ENCODE measurements around the gene SPATC1L.

Gene SPATC1L

GRCh38 chr21:46131838-46132651 lies 52.2 kb downstream of the SPATC1L start:
- H3K27me3 ChIP-seq (ENCODE audit: insufficient read depth, low read length): no peaks in the 10 kb centered on the region
- H3K27ac ChIP-seq (ENCODE audit: low read depth, low read length): no peak overlapping the region
- H3K36me3 ChIP-seq (ENCODE audit: insufficient read depth, low read length): peaks cover 9% of the 10 kb centered on the region; the same call in 1 of the 2 replicates
- 97% methylated on average over 85 of the region's 85 CpGs for WGBS
- H3K4me3 ChIP-seq (ENCODE audit: low read length): no peak overlapping the region
- H3K9ac ChIP-seq (ENCODE audit: low read depth, low read length): no peak overlapping the region
- no peaks in the 10 kb centered on the region for H3K9me3 ChIP-seq (ENCODE audit: insufficient read depth, low read depth, low read length)
- no peaks in the 10 kb centered on the region; the same call in 1 of the 2 replicates for H3K4me1 ChIP-seq (ENCODE audit: insufficient read depth, low read length)

- no peak overlapping the region for H3K9ac ChIP-seq (ENCODE audit: low read depth, low read length)
- no peak overlapping the region for H3K4me3 ChIP-seq (ENCODE audit: low read length)
- no peak overlapping the region for H3K27ac ChIP-seq (ENCODE audit: low read depth, low read length)
- peaks cover 15% of the 10 kb centered on the region; the same call in 1 of the 2 replicates for H3K36me3 ChIP-seq (ENCODE audit: insufficient read depth, low read length)
- no peaks in the 10 kb centered on the region; the same call in 1 of the 2 replicates for H3K4me1 ChIP-seq (ENCODE audit: insufficient read depth, low read length)
- no peaks in the 10 kb centered on the region for H3K27me3 ChIP-seq (ENCODE audit: insufficient read depth, low read length)
- 96% methylated on average over 4 of the region's 4 CpGs for WGBS
- no peaks in the 10 kb centered on the region for H3K9me3 ChIP-seq (ENCODE audit: insufficient read depth, low read depth, low read length)
These were observed 52.7 kb downstream of the SPATC1L start for GRCh38 chr21:46131588-46131837.

- no peaks in the 10 kb centered on the region for H3K27me3 ChIP-seq (ENCODE audit: insufficient read depth, low read length)
- 93% methylated on average over 22 of the region's 22 CpGs for WGBS
- no peaks in the 10 kb centered on the region; the same call in 1 of the 2 replicates for H3K4me1 ChIP-seq (ENCODE audit: insufficient read depth, low read length)
- no peak overlapping the region for H3K9ac ChIP-seq (ENCODE audit: low read depth, low read length)
- no peak overlapping the region for H3K27ac ChIP-seq (ENCODE audit: low read depth, low read length)
- H3K4me3 ChIP-seq (ENCODE audit: low read length): no peak overlapping the region
- H3K9me3 ChIP-seq (ENCODE audit: insufficient read depth, low read depth, low read length): no peaks in the 10 kb centered on the region
- H3K36me3 ChIP-seq (ENCODE audit: insufficient read depth, low read length): peaks cover 18% of the 10 kb centered on the region
These were observed 53.2 kb downstream of the SPATC1L start for GRCh38 chr21:46130831-46131587.

- Histone ChIP-seq H3K4me1 (ENCODE audit: insufficient read depth, low read length) (no peaks in the 10 kb centered on the region; the same call in 1 of the 2 replicates), H3K4me3 (ENCODE audit: low read length) (no peak overlapping the region), H3K36me3 (ENCODE audit: insufficient read depth, low read length) (peaks cover 26% of the 10 kb centered on the region), H3K9me3 (ENCODE audit: insufficient read depth, low read depth, low read length) (no peaks in the 10 kb centered on the region), H3K27me3 (ENCODE audit: insufficient read depth, low read length) (no peaks in the 10 kb centered on the region), H3K27ac (ENCODE audit: low read depth, low read length) (no peak overlapping the region), H3K9ac (ENCODE audit: low read depth, low read length) (no peak overlapping the region)
- 95% methylated on average over 27 of the region's 27 CpGs for WGBS
These were observed 54.2 kb downstream of the SPATC1L start for GRCh38 chr21:46129846-46130651.

DNA sequence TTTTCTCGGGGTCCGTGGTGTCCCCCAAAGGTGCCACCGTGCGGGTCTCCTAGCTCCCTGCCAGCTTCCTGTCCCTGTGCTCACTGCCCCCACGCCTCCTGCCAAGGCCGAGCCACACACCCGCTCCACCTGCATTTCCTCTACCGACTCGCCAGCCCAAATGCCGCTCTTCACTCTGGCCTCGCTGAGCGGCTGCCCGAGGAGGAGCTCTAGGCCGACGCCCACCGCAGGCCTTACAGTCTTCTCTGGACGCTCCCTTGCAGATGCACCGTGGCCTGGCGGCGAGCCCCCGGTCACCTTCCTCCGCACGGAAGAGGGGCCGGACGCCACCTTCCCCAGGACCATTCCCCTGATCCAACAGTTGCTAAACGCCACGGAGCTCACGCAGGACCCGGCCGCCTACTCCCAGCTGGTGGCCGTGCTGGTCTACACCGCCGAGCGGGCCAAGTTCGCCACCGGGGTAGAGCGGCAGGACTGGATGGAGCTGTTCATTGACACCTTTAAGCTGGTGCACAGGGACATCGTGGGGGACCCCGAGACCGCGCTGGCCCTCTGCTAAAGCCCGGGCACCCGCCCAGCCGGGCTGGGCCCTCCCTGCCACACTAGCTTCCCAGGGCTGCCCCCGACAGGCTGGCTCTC lies 55.2 kb downstream of the SPATC1L start:
- 95% methylated on average over 45 of the region's 45 CpGs for WGBS
- Histone ChIP-seq H3K4me1 (ENCODE audit: insufficient read depth, low read length) (no peaks in the 10 kb centered on the region; the same call in 1 of the 2 replicates), H3K36me3 (ENCODE audit: insufficient read depth, low read length) (peaks cover 32% of the 10 kb centered on the region), H3K27ac (ENCODE audit: low read depth, low read length) (no peak overlapping the region), H3K4me3 (ENCODE audit: low read length) (no peak overlapping the region), H3K9ac (ENCODE audit: low read depth, low read length) (no peak overlapping the region), H3K9me3 (ENCODE audit: insufficient read depth, low read depth, low read length) (no peaks in the 10 kb centered on the region), H3K27me3 (ENCODE audit: insufficient read depth, low read length) (no peaks in the 10 kb centered on the region)

- no peaks in the 10 kb centered on the region for H3K9me3 ChIP-seq (ENCODE audit: insufficient read depth, low read depth, low read length)
- H3K27ac ChIP-seq (ENCODE audit: low read depth, low read length): no peak overlapping the region
- H3K9ac ChIP-seq (ENCODE audit: low read depth, low read length): no peak overlapping the region
- no peak overlapping the region for H3K4me3 ChIP-seq (ENCODE audit: low read length)
- H3K36me3 ChIP-seq (ENCODE audit: insufficient read depth, low read length): peaks cover 32% of the 10 kb centered on the region
- no peaks in the 10 kb centered on the region for H3K27me3 ChIP-seq (ENCODE audit: insufficient read depth, low read length)
- 91% methylated on average over 23 of the region's 23 CpGs for WGBS
- no peaks in the 10 kb centered on the region; the same call in 1 of the 2 replicates for H3K4me1 ChIP-seq (ENCODE audit: insufficient read depth, low read length)
These were observed 55.9 kb downstream of the SPATC1L start for GRCh38 chr21:46128106-46128932.

- H3K9me3 ChIP-seq (ENCODE audit: insufficient read depth, low read depth, low read length): no peaks in the 10 kb centered on the region
- H3K4me3 ChIP-seq (ENCODE audit: low read length): no peak overlapping the region
- no peak overlapping the region for H3K27ac ChIP-seq (ENCODE audit: low read depth, low read length)
- peaks cover 35% of the 10 kb centered on the region for H3K36me3 ChIP-seq (ENCODE audit: insufficient read depth, low read length)
- 95% methylated on average over 40 of the region's 40 CpGs for WGBS
- H3K27me3 ChIP-seq (ENCODE audit: insufficient read depth, low read length): no peaks in the 10 kb centered on the region
- no peaks in the 10 kb centered on the region; the same call in 1 of the 2 replicates for H3K4me1 ChIP-seq (ENCODE audit: insufficient read depth, low read length)
- no peak overlapping the region for H3K9ac ChIP-seq (ENCODE audit: low read depth, low read length)
These were observed 56.8 kb downstream of the SPATC1L start for GRCh38 chr21:46127239-46128105.

- Histone ChIP-seq H3K9me3 (ENCODE audit: insufficient read depth, low read depth, low read length) (no peaks in the 10 kb centered on the region), H3K36me3 (ENCODE audit: insufficient read depth, low read length) (peaks cover 43% of the 10 kb centered on the region), H3K27ac (ENCODE audit: low read depth, low read length) (no peak overlapping the region)
These were observed 57.7 kb downstream of the SPATC1L start for GRCh38 chr21:46126309-46127238.

GRCh38 chr21:46125846-46126301 lies 58.4 kb downstream of the SPATC1L start:
- no peaks in the 10 kb centered on the region for H3K27me3 ChIP-seq (ENCODE audit: insufficient read depth, low read length)
- no peaks in the 10 kb centered on the region for H3K9me3 ChIP-seq (ENCODE audit: insufficient read depth, low read depth, low read length)
- WGBS: 95% methylated on average over 47 of the region's 47 CpGs
- H3K9ac ChIP-seq (ENCODE audit: low read depth, low read length): no peak overlapping the region
- H3K27ac ChIP-seq (ENCODE audit: low read depth, low read length): no peak overlapping the region
- H3K36me3 ChIP-seq (ENCODE audit: insufficient read depth, low read length): peaks cover 43% of the 10 kb centered on the region
- no peaks in the 10 kb centered on the region; the same call in 1 of the 2 replicates for H3K4me1 ChIP-seq (ENCODE audit: insufficient read depth, low read length)
- H3K4me3 ChIP-seq (ENCODE audit: low read length): no peak overlapping the region

More at GRCh38 chr21:46126309-46127238, 57.7 kb downstream of the SPATC1L start:
- H3K4me3 ChIP-seq (ENCODE audit: low read length): no peak overlapping the region
- H3K9ac ChIP-seq (ENCODE audit: low read depth, low read length): no peak overlapping the region
- 94% methylated on average over 32 of the region's 32 CpGs for WGBS
- H3K27me3 ChIP-seq (ENCODE audit: insufficient read depth, low read length): no peaks in the 10 kb centered on the region
- H3K4me1 ChIP-seq (ENCODE audit: insufficient read depth, low read length): no peaks in the 10 kb centered on the region; the same call in 1 of the 2 replicates
